Nephron progenitor cell (in vitro differentiated cells): Measurements from ENCODE around the gene PVR.
"Not testable (repeated sequence)": the region's sequence is repeated elsewhere in the genome, so short reads cannot be mapped to it uniquely, and the experiment has no call there.

Experiments used
- DNase-seq: peaks from one replicate; pipeline ENCODE4 v3.0.0; 2021
- H3K27ac Mint-ChIP-seq: 2 replicates; pipeline ENCODE4 v1.8.0; 2021; ENCODE audit warnings: mild to moderate bottlenecking, moderate library complexity, mixed read lengths
- H3K27me3 Mint-ChIP-seq: 2 replicates; pipeline ENCODE4 v1.8.0; 2021; ENCODE audit warnings: mild to moderate bottlenecking, low read depth, mixed read lengths; ENCODE audit not compliant: poor library complexity
- H3K36me3 Mint-ChIP-seq: 2 replicates; pipeline ENCODE4 v1.8.0; 2021; ENCODE audit warnings: low read depth, mixed read lengths
- H3K4me1 Mint-ChIP-seq: 2 replicates; pipeline ENCODE4 v1.8.0; 2021; ENCODE audit warnings: mixed read lengths
- H3K4me3 Mint-ChIP-seq: 2 replicates; pipeline ENCODE4 v1.8.0; 2021; ENCODE audit warnings: mild to moderate bottlenecking, moderate library complexity, mixed read lengths
- H3K9me3 Mint-ChIP-seq: 2 replicates; pipeline ENCODE4 v1.8.0; 2021; ENCODE audit warnings: mild to moderate bottlenecking, moderate library complexity, mixed read lengths
- TF ChIP-seq, protein P1 (sequence below): fragments of 200-600 bp; sonication (generic); IDR thresholded peaks from 2 replicates; pipeline ENCODE4 v1.5.0; 2021; ENCODE audit warnings: antibody characterized with exemption

The PVR gene

DNA sequence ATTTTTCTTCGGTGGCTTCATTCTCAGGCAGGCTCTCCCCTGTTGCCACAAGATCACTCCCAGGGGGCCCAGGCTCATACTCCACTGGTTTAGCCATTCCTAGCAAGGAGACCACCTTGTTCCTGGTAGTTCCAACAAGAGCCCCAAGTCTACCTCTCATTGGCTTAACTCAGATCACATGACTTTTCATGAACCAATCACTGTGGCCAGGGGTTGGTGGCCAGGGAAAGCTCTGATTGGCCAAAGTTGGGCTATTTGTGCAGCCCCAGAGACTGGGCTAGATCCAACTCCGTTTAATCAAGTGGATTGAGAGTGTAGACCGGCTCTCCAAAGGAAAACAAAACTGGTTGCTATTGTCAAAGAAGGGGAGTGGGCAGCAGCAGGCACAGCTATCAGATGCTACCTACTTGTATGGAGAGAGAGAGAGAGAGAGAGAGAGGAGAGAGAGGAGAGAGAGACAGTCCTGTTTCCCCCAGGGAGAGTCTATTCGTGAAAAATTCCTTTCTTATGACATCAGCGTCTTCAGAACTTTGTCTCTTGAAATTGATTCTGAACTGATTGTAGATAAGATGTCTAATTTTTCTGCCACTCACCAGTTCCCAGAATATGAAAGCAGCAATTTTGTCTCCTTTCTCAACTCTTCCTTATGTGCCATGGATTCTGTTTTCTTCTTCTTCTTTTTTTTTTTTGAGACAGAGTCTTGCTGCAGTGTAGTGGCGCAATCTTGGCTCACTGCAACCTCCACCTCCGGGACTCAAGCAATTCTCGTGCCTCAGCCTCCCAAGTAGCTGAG, 33.5 kb downstream of the PVR start:
- H3K27ac Mint-ChIP-seq = no peak overlapping the region
- H3K36me3 Mint-ChIP-seq = no peaks in the 10 kb centered on the region
- no peak overlapping the region for H3K4me3 Mint-ChIP-seq
- H3K9me3 Mint-ChIP-seq = no peaks in the 10 kb centered on the region
- TF ChIP-seq, protein P1, sequence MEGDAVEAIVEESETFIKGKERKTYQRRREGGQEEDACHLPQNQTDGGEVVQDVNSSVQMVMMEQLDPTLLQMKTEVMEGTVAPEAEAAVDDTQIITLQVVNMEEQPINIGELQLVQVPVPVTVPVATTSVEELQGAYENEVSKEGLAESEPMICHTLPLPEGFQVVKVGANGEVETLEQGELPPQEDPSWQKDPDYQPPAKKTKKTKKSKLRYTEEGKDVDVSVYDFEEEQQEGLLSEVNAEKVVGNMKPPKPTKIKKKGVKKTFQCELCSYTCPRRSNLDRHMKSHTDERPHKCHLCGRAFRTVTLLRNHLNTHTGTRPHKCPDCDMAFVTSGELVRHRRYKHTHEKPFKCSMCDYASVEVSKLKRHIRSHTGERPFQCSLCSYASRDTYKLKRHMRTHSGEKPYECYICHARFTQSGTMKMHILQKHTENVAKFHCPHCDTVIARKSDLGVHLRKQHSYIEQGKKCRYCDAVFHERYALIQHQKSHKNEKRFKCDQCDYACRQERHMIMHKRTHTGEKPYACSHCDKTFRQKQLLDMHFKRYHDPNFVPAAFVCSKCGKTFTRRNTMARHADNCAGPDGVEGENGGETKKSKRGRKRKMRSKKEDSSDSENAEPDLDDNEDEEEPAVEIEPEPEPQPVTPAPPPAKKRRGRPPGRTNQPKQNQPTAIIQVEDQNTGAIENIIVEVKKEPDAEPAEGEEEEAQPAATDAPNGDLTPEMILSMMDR = no peak
- H3K27me3 Mint-ChIP-seq = peaks cover 12% of the 10 kb centered on the region
- peaks cover 24% of the 10 kb centered on the region for H3K4me1 Mint-ChIP-seq
- no peak for DNase-seq

DNA sequence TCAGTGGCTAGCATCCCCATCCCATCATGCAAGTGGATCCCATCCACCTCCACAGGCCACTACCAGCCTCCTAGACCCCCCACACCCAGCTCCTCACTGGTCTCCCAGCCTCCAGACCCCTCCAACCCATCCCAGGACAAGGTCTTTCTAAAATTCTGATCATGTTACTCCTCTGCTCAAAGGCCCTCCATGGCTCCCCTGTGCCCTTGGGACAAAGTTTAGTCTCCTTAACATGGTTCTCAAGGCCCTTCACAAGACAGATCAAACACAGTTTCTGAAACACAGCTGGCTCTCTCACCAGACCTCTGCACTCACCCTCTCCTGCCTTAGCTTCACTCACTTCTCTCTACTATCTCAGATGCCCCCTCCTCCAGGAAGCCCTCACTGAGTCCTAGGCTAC, 36.8 kb downstream of the PVR start:
- peaks cover 13% of the 10 kb centered on the region for H3K27me3 Mint-ChIP-seq
- H3K4me3 Mint-ChIP-seq = no peak overlapping the region
- TF ChIP-seq, protein P1 = no peak
- peaks cover 31% of the 10 kb centered on the region for H3K4me1 Mint-ChIP-seq
- no peak overlapping the region for H3K27ac Mint-ChIP-seq
- H3K36me3 Mint-ChIP-seq = no peaks in the 10 kb centered on the region
- H3K9me3 Mint-ChIP-seq = no peaks in the 10 kb centered on the region
- DNase-seq = no peak

DNA sequence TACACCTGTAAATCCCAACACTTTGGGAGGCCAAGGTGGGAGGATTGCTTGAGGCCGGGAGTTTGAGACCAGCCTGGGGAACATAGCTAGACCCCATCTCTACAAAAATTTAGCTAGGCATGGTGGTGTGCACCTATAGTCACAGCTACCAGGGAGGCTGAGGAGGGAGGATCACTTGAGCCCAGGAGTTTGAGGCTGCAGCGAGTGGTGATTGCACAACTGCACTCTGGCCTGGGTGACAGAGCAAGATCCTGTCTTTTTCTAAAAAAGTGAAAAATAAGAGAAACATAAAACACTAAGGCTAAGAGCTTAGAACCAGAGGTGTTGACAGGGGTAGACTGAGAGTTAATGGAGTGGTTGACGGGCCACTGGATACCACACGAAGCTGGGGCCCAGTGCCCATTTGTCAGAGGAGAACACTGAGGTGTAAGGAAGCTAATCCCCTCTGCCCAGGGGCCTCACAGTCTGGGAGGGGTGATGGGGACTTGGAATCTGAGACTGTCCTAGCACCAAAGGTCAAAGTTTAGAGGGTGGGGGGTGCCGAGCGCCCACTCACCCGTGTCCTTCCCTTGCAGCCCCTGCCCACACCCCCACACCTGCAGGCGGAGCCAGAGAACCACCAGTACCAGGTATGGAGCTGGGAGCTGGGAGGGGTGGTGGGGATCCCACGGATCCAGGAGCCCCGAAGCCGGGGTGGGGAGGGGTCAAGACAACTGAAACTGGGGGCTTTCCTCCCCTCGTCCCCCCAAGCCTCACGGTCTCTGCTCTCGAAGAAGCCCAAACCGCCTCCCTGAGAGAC, 38.5 kb downstream of the PVR start:
- Mint-ChIP-seq H3K27me3 (peaks cover 19% of the 10 kb centered on the region), H3K9me3 (no peaks in the 10 kb centered on the region), H3K27ac (no peak overlapping the region), H3K36me3 (no peaks in the 10 kb centered on the region), H3K4me1 (peaks cover 25% of the 10 kb centered on the region), H3K4me3 (no peak overlapping the region)
- DNase-seq = no peak
- TF ChIP-seq, protein P1 = no peak

DNA sequence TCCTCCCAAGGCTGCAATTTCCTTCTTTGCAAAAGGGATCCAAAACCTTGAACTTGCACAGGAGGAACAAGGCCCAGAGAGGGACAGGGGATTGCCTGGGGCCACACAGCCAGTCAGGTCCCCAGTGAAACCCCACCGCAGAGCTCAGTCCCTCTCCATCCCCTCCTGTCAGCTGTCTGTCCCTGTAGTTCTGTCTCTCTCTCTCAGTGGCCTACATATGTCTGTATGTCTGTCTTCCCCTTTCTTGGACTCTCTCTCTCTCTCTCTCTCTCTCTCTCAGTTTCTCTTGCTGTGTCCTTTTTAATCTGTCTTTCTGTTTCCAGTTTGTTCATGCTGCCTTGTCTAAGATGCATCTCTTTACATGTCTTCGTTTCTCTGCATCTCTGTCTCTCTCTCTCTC, 39.1 kb downstream of the PVR start:
- no peak for DNase-seq
- Mint-ChIP-seq H3K4me1 (peaks cover 23% of the 10 kb centered on the region), H3K9me3 (no peaks in the 10 kb centered on the region), H3K27me3 (peaks cover 19% of the 10 kb centered on the region), H3K4me3 (no peak overlapping the region), H3K36me3 (no peaks in the 10 kb centered on the region), H3K27ac (peak overlapping the region; percentile 2)
- TF ChIP-seq, protein P1 = no peak

DNA sequence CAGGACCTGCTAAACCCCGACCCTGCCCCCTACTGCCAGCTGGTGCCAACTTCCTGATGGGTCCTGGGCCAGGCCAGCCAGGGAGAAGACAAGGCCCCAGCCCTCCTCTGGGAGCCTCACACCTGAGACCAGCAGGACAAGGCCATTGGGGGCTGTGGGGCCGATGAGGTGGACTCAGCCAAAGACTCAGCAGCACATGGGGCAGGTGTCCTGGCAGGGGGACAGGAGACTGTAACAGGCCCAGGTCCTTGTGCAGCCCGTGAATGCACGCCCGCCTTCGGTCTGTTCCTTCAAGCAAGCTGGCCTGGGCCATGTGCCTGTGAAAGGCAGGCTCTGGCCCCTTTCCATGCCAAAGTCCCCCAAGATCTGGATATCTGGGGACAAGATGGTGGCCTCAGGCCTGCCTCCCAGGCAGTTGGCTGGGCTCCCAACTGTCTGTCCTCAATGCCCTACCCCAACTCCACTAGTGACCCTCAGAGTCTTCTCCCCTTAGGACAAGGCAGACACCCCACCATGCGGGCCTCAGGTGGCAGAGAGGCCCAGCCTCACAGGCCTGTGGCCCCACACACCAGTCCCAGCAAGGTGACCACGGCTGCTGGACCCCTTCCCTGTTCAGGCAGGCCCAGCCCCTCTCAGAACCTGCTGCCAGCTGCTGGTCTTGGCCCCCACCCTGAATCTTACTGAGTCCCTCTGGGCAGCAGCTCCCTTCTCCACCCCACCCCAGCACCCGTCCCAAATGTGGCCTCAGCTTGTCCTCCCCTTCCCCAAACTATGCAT, 39.9 kb downstream of the PVR start:
- no peak overlapping the region for H3K27ac Mint-ChIP-seq
- TF ChIP-seq, protein P1 = no peak

DNA sequence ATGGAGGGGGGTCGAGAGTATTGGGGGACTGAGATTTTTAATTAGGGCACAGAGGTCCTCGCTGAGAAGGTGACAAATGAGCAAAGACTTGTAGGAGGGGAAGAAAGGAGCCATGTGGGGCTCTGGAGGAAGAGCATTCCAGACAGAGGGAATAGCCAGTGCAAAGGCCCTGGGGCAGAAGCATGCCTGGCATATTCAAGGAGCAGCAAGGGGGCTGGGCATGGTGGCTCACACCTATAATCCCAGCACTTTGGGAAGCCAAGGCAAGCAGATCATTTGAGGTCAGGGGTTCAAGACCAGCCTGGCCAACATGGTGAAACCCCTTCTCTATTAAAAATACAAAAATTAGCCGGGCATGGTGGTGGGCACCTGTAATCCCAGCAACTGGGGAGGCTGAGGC, 40.7 kb downstream of the PVR start:
- H3K36me3 Mint-ChIP-seq, DNase-seq, H3K27ac Mint-ChIP-seq, H3K9me3 Mint-ChIP-seq, H3K4me3 Mint-ChIP-seq: not testable (repeated sequence)
- H3K27me3 Mint-ChIP-seq = peaks cover 20% of the 10 kb centered on the region
- H3K4me1 Mint-ChIP-seq = peaks cover 23% of the 10 kb centered on the region

More for the DNA sequence above, 39.9 kb downstream of the PVR start:
- Mint-ChIP-seq H3K4me3 (no peak overlapping the region), H3K9me3 (no peaks in the 10 kb centered on the region), H3K27me3 (peaks cover 16% of the 10 kb centered on the region), H3K4me1 (peaks cover 23% of the 10 kb centered on the region), H3K36me3 (no peaks in the 10 kb centered on the region)
- DNase-seq = no peak
